ENCODE data around the gene HSD3B7. TPM values are rescaled to one million over a fixed set of nuclear protein-coding genes. Genes with fewer than 3 reads are reported as not detected.

Gene HSD3B7
- total RNA-seq, 1 donor from 2014 or later: 30.4 TPM

DNA sequence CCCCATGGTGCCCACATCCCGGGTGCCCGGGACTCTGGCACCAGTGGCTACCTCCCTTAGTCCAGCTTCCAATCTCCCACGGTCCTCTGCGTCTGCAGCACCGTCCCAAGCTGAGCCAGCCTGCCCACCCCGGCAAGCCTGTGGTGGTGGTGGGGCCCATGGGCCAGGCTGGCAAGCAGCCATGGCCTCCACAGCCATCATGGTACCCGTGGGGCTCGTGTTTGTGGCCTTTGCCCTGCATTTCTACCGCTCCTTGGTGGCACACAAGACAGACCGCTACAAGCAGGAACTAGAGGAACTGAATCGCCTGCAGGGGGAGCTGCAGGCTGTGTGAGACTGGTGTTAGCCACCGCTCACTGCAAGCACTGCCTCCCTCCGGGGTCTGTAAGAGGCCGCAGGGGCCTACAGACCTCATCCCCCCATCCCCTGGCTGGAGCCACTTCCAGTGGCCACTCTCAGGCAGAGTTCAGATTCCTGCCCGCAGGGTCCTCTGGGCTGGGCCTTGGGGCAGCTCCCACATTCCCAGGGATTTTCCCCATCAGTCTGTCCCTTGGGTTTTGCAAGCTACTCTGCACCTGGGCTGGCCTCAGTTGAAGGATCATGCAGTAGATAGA, 31.4 kb upstream of the HSD3B7 start:
- Histone ChIP-seq H3K4me1 (peaks cover 25% of the 10 kb centered on the region), H3K27me3 (no peaks in the 10 kb centered on the region), H3K4me3 (no peak overlapping the region), H3K36me3 (no peaks in the 10 kb centered on the region), H3K27ac (no peak overlapping the region), H3K9me3 (no peaks in the 10 kb centered on the region)
- TF ChIP-seq, protein P1, sequence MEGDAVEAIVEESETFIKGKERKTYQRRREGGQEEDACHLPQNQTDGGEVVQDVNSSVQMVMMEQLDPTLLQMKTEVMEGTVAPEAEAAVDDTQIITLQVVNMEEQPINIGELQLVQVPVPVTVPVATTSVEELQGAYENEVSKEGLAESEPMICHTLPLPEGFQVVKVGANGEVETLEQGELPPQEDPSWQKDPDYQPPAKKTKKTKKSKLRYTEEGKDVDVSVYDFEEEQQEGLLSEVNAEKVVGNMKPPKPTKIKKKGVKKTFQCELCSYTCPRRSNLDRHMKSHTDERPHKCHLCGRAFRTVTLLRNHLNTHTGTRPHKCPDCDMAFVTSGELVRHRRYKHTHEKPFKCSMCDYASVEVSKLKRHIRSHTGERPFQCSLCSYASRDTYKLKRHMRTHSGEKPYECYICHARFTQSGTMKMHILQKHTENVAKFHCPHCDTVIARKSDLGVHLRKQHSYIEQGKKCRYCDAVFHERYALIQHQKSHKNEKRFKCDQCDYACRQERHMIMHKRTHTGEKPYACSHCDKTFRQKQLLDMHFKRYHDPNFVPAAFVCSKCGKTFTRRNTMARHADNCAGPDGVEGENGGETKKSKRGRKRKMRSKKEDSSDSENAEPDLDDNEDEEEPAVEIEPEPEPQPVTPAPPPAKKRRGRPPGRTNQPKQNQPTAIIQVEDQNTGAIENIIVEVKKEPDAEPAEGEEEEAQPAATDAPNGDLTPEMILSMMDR (IDR thresholded peaks at IDR 0.05): peak; percentile 59
- intact Hi-C loops (cut with DNase I): no loop called here
- ATAC-seq: no peak
- peak; percentile 71 for DNase-seq

DNA sequence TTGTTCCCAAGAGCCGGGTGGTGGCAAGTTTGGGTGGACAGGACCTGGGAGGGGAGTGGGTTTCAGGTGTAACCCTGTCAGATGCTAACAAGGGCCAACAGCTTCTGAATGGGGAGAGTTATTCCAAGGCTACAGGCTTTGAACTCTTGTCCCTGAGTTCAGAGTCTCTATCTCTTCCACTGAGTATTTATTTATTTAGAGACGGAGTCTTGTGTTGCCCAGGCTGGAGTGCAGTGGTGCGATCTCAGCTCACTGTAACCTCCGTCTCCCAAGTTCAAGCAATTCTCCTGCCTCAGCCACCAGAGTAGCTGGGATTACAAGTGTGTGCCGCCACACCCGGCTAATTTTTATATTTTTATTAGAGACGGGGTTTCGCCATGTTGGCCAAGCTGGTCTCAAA, 30.0 kb upstream of the HSD3B7 start:
- H3K36me3 ChIP-seq: peaks cover 10% of the 10 kb centered on the region
- H3K27me3 ChIP-seq: no peaks in the 10 kb centered on the region
- H3K4me3 ChIP-seq: no peak overlapping the region
- H3K4me1 ChIP-seq: peaks cover 31% of the 10 kb centered on the region
- TF ChIP-seq, protein P1 (IDR thresholded peaks at IDR 0.05): no peak
- intact Hi-C loops (cut with DNase I): no loop called here
- ATAC-seq: no peak
- DNase-seq: no peak
- H3K27ac ChIP-seq: no peak overlapping the region
- H3K9me3 ChIP-seq: no peaks in the 10 kb centered on the region

DNA sequence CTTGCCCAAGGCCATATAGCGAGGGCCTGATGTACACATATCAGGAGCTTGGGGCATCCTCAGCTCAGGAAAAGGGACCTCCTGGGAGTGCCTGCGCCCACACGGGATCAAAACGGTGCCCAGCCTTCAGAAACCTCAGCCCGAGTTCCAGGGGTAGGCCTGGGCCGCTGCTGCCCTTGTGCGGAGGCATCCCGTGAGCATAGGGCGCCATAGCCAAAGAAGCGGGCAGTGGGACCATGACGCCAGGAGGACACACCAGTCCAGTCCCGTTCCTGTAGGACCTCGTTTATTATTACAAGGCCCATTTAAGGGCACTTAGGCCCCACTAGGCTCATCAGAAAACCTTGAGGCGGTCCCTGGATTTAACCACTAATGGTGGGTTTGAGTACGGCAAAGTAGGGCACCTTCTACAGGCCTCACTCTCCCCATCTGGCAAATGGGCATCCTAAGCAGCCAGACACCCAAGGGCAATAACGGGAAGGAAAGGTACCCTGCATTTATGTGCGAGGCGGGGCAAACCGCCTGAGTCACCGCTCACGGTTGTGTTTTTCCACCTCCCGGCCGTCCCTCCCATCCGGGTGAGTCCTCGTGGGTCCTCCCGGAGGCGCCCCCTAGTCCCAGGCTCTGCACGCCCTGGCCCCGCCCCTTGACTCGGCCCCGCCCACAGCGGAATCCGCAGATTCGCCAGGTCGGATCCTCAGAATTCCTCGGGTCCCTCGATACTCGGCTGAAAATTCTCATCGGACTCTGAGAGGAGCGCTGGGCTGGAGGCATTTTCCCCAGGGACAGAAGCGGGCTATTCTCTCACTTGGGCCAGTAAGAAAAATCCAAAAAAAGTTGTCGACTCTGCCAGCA, 28.2 kb upstream of the HSD3B7 start:
- Histone ChIP-seq H3K27ac (peak overlapping the region; percentile 98), H3K27me3 (no peaks in the 10 kb centered on the region), H3K4me1 (peaks cover 16% of the 10 kb centered on the region), H3K36me3 (peaks cover 28% of the 10 kb centered on the region), H3K4me3 (peak overlapping the region; percentile 83), H3K9me3 (no peaks in the 10 kb centered on the region)
- TF ChIP-seq, protein P1 (IDR thresholded peaks at IDR 0.05): peak; percentile 15
- ATAC-seq: peak; percentile 76
- DNase-seq: peak; percentile 91
- intact Hi-C loops (cut with DNase I): no loop called here

DNA sequence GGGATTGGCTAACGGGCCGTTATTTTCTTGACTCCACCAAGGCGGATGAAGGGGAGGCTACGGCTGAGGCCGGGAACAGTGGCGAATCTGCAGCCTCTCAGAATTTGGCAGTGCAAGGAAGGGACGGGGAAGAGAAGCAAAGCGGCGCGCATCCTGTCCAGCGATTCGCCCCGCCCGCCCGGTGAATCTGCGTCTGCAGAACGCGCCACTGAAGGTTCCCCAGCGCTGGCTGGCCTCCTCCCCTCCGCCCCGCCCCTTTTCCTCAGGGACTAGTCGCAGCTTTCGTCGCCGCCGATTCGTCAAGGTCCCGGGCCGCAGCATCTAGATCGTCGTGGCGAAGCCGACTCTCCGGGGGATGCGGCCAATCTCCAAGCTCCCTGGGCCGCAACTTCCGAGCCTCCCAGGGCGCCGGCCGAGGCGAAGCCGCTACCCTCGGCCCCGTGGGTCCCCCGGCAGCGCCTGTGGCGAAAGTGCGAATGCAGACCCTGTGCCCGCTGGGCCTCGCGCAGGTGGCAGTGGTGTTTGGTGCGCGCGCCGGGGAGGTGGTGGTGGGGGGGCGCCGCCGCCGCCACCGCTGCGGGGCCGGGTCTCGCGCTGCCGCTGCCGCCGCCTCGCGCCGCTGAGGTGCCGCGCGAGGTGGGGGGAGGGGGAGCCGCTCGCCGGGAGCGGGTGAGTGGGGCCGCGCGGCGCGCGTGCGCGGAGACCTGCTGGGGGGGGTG, 27.4 kb upstream of the HSD3B7 start, which contains the start of gene SETD1A:
TSS of gene SETD1A (plus strand) at position 299 of the 719 bp plus-strand sequence. CDS start 978 bp downstream, outside the sequence.
- DNase-seq: peak; percentile 98
- peak; percentile 93 for ATAC-seq
- TF ChIP-seq, protein P1 (IDR thresholded peaks at IDR 0.05): no peak
- peaks cover 36% of the 10 kb centered on the region for H3K36me3 ChIP-seq
- peak within 1 kb of the TSS; percentile 83 for H3K4me3 ChIP-seq
- no peaks in the 10 kb centered on the region for H3K9me3 ChIP-seq
- intact Hi-C loops (cut with DNase I): no loop called here
- H3K27me3 ChIP-seq: no peaks in the 10 kb centered on the region
- peaks cover 16% of the 10 kb centered on the region for H3K4me1 ChIP-seq
- peak within 1 kb of the TSS; percentile 98 for H3K27ac ChIP-seq

DNA sequence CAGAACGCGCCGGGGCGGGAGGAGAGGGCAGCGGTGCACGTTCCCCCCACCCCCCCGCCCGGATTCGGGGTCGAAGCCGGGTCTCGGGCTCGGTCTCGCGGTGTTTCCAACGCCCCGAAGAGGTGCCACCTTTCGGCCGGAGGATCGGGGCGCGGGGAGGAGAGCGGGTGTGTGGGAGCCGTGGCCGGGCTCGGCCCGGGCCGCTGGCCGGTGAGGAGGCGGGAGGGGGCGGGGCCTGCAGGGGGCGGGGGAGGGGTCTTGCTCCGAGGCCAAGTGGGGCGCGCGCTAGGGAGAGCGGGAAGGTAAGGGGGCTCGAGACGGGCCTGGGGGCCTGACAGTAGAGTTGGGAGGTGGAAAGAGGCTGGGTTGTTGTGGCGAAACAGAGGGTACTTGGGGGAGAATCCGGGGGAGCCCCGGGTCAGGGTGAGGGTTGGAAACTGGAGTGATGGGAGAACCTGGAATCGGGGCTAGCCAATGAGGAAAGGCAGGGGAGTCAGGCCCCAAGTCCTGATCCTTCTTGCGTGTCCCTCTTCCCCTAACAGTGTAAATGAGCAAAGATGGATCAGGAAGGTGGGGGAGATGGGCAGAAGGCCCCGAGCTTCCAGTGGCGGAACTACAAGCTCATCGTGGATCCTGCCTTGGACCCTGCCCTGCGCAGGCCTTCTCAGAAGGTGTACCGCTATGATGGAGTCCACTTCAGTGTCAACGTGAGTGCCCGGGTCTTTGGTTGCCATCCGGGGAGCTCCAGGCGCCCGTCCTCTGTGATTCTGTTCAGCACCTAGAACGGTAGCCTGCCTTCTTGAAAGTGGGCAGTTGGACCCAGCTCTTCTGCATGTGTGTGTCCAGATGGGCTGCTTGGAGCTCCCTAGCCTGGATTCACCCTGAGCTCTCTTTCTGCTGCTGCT, 26.6 kb upstream of the HSD3B7 start:
- TF ChIP-seq, protein P1 (IDR thresholded peaks at IDR 0.05): no peak
- Histone ChIP-seq H3K4me1 (peaks cover 15% of the 10 kb centered on the region), H3K4me3 (peak overlapping the region; percentile 83), H3K36me3 (peaks cover 44% of the 10 kb centered on the region), H3K27me3 (no peaks in the 10 kb centered on the region), H3K9me3 (no peaks in the 10 kb centered on the region), H3K27ac (peak overlapping the region; percentile 98)
- intact Hi-C loops (cut with DNase I): no loop called here
- DNase-seq (peak; percentile 83), ATAC-seq (peak; percentile 36)

Data from upper lobe of right lung (tissue), 1 donor.